GM10248 (cell line): Measurements from ENCODE around the gene PVRIG.
"Not testable (repeated sequence)": the region's sequence is repeated elsewhere in the genome, so short reads cannot be mapped to it uniquely, and the experiment has no call there.

Experiments
- CTCF ChIA-PET: fragments of 300-600 bp; sonication (Branson Sonifier 250); formaldehyde crosslinking; extraction: SDS; loops from one replicate; lab custom pipeline; 2021; ENCODE audit warnings: antibody characterized with exemption; lab: Yijun Ruan, JAX
- POLR2A ChIA-PET: fragments of 350-650 bp; sonication (Branson Sonifier 250); formaldehyde crosslinking; extraction: SDS; loops from one replicate; lab custom pipeline; 2020; ENCODE audit warnings: antibody characterized with exemption; lab: Yijun Ruan, JAX
- DNase-seq: peaks from one replicate; pipeline ENCODE4 v3.0.0; 2012; ENCODE audit errors: extremely low spot score
- TF ChIP-seq, protein P1 (sequence below): IDR thresholded peaks from 2 replicates; pipeline ENCODE4 v1.5.1; 2012; ENCODE audit warnings: mild to moderate bottlenecking, low read depth; ENCODE audit errors: extremely low read depth, missing control alignments, control extremely low read depth

PVRIG gene

DNA sequence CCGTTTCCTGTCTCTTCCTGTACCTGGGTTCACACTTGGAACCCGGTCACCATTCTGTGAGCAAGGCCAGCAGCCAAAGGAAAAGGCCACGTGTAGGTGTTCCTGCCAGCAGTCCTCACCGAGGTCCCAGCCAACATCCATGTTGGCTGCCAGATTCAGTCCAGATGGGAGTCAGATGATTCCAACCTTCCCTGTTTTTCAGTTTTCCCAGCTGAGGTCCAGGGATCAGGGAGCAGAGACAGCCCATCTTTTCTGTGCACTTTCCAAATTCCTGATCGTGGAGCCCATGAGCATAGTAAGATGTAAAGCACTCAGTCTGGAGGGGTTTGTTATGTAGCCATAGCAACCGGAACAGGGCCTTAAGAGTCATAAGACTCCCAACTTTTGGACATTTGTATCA is 3.9 kb upstream of the PVRIG start:
- TF ChIP-seq, protein P1, sequence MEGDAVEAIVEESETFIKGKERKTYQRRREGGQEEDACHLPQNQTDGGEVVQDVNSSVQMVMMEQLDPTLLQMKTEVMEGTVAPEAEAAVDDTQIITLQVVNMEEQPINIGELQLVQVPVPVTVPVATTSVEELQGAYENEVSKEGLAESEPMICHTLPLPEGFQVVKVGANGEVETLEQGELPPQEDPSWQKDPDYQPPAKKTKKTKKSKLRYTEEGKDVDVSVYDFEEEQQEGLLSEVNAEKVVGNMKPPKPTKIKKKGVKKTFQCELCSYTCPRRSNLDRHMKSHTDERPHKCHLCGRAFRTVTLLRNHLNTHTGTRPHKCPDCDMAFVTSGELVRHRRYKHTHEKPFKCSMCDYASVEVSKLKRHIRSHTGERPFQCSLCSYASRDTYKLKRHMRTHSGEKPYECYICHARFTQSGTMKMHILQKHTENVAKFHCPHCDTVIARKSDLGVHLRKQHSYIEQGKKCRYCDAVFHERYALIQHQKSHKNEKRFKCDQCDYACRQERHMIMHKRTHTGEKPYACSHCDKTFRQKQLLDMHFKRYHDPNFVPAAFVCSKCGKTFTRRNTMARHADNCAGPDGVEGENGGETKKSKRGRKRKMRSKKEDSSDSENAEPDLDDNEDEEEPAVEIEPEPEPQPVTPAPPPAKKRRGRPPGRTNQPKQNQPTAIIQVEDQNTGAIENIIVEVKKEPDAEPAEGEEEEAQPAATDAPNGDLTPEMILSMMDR = no peak
- ChIA-PET POLR2A (interaction anchor here (0.7 kb wide), 2 partner anchors 23 to 937 kb away, joined by 4 to 5 read pairs; no protein-coding TSS in a partner anchor), CTCF (interaction anchor here (1.1 to 11.6 kb wide), 5 partner anchors 9 to 85 kb away, joined by 3 to 130 read pairs (median 17); no protein-coding TSS in a partner anchor)
- DNase-seq = no peak

DNA sequence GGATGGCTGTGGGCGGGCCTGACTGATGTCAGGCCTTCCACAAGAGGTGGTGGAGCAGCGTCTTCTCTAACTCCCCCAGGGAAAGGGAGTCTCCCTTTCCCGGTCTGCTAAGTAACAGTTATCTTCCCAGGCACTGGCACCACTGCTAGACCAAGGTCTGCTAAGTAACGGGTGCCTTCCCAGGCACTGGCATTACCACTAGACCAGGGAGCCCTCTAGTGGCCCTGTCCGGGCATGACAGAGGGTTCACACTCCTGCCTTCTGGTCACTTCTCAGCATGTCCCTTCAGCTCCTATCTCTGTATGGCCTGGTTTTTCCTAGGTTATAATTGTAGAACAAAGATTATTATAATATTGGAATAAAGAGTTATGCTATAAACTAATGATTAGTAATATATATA is 1.8 kb upstream of the PVRIG start:
- POLR2A ChIA-PET = interaction anchor here (1.2 to 1.9 kb wide), 2 partner anchors 9 to 212 kb away, joined by 3 to 5 read pairs; partner anchors contain the start of gene MEPCE
- TF ChIP-seq, protein P1 = peak; percentile 65
- CTCF ChIA-PET = interaction anchor here (0.8 to 11.6 kb wide), 15 partner anchors 11 to 168 kb away, joined by 3 to 130 read pairs (median 3); partner anchors contain the start of genes AP4M1, GAL3ST4, MCM7 and ZSCAN21
- not testable (repeated sequence) for DNase-seq

DNA sequence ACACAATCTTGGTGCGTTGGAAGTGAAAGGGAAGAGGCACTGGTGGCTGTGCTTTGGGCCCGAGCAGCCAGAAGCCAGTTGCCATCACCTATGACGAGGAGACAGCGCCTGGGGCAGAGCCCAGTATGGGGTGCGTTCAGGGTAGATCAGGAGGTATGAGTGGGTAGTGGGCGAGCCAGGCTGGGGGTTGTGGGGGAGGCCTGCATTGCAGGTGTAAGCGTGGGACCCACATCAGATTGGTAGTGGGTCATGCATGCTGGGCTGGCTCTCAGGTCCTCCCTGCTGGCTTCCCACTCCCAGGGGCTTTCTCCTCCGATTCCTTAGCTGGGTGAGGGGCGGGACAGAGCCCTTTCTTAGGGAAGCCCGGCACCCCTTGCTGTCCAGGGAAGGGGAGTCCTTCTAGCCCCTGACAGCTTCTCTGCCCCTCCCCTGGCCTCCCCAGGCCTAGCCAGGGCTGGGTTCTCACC is 445 bp upstream of the PVRIG start:
- ChIA-PET CTCF (interaction anchor here (0.7 to 3.9 kb wide), 5 partner anchors 11 to 87 kb away, joined by 3 to 32 read pairs (median 15); no protein-coding TSS in a partner anchor), POLR2A (no interaction called here)
- DNase-seq = no peak
- TF ChIP-seq, protein P1 = no peak

DNA sequence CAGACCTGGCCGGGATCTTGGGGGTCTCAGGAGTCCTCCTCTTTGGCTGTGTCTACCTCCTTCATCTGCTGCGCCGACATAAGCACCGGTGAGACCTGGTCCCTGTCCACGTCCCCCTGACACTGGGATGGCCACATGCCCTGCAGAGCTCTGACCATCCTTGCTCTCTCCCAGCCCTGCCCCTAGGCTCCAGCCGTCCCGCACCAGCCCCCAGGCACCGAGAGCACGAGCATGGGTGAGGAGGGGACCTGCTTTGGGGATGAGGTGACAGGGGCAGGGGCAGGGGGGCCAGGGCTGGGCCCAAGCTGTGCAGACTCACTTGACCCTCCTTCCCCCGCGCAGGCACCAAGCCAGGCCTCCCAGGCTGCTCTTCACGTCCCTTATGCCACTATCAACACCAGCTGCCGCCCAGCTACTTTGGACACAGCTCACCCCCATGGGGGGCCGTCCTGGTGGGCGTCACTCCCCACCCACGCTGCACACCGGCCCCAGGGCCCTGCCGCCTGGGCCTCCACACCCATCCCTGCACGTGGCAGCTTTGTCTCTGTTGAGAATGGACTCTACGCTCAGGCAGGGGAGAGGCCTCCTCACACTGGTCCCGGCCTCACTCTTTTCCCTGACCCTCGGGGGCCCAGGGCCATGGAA is 959 bp downstream of the PVRIG start:
- POLR2A ChIA-PET = interaction anchor here (0.5 to 1.3 kb wide), 4 partner anchors 15 to 1907 kb away, joined by 3 to 5 read pairs (median 4); partner anchors contain the start of gene MEPCE
- CTCF ChIA-PET = interaction anchor here (0.7 to 2.4 kb wide), 4 partner anchors 12 to 88 kb away, joined by 3 to 11 read pairs (median 3); no protein-coding TSS in a partner anchor

DNA sequence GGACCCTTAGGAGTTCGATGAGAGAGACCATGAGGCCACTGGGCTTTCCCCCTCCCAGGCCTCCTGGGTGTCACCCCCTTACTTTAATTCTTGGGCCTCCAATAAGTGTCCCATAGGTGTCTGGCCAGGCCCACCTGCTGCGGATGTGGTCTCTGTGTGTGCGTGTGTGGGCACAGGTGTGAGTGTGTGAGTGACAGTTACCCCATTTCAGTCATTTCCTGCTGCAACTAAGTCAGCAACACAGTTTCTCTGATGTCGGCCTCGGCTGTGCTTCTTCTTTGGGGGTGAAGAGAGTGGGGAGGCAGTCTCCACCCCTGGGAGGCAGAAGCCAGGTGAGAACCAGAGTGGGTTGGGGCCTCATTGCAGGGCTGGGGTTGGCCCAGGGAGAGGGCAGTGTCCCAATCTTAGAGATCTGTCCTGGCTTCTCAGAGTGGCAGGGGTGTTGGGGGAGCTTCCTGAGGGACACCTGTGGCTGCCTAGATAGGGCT is 1.5 kb downstream of the PVRIG start:
- TF ChIP-seq, protein P1 = no peak
- DNase-seq = peak; percentile 81
- ChIA-PET POLR2A (interaction anchor here (0.6 to 1.3 kb wide), 3 partner anchors 14 to 1908 kb away, joined by 3 to 5 read pairs (median 4); partner anchors contain the start of gene MEPCE), CTCF (interaction anchor here (0.7 to 2.4 kb wide), 3 partner anchors 11 to 88 kb away, joined by 3 to 11 read pairs (median 3); no protein-coding TSS in a partner anchor)

More for the DNA sequence above, 959 bp downstream of the PVRIG start:
- TF ChIP-seq, protein P1 = no peak
- DNase-seq = no peak

DNA sequence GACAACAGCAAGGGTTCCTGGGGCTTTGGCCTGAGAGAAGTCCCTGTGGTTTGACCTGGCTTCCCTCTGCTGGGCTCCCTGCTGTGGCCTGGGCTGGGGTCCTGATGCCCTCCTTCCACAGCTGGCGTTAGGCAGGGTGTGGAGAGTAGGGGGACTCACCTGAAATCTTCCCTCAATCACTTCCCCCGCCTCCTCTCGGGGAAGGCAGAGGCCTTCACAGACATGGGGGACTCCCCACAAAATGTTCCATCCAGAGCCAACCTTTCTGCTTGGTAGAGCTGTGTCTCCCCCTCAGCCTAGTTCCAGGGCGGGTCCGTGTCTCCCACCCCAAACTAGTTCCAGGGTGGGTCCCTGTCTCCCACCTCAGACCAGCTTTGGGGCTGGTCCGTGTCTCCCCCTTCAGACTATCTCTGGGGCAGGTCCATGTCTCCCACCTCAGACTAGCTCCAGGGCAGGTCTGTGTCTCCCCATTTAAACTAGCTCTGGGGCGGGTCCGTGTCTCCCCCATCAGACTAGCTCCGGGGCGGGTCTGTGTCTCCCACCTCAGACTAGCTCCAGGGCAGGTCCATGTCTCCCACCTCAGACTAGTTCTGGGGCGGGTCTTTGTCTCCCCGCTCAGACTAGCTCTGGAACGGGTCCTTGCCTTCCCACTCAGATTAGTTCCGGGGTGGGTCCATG is 2.2 kb downstream of the PVRIG start:
- CTCF ChIA-PET = interaction anchor here (0.6 to 2.4 kb wide), 5 partner anchors 11 to 186 kb away, joined by 3 to 11 read pairs (median 3); no protein-coding TSS in a partner anchor
- POLR2A ChIA-PET = interaction anchor here (0.6 to 1.3 kb wide), 3 partner anchors 123 to 535 kb away, joined by 4 to 5 read pairs (median 4); partner anchors contain the start of gene MEPCE
- TF ChIP-seq, protein P1 = no peak

More for the DNA sequence above, 2.2 kb downstream of the PVRIG start:
- peak; percentile 34 for DNase-seq
